HG02642 (cell line): ENCODE measurements around the gene CAMK1D.

ENCODE experiments used
- ATAC-seq: cut with Tn5 transposase; IDR thresholded peaks from one replicate; pipeline ENCODE4 v1.9.1; 2021; ENCODE audit warnings: mild to moderate bottlenecking; ENCODE audit not compliant: unreplicated experiment, poor library complexity

CAMK1D gene

GRCh38 chr10:12826800-12827372, 477.5 kb downstream of the CAMK1D start:
- no peak for ATAC-seq

GRCh38 chr10:12828736-12829135, 479.4 kb downstream of the CAMK1D start:
- no peak for ATAC-seq

GRCh38 chr10:12829831-12830390, 480.6 kb downstream of the CAMK1D start:
- no peak for ATAC-seq

- ATAC-seq = no peak
Measured at GRCh38 chr10:12832096-12832495, 482.7 kb downstream of the CAMK1D start.

GRCh38 chr10:12833451-12833850, 484.1 kb downstream of the CAMK1D start:
- ATAC-seq = no peak

- no peak for ATAC-seq
Measured at GRCh38 chr10:12834116-12834665, 484.8 kb downstream of the CAMK1D start.

GRCh38 chr10:12834721-12835120, 485.4 kb downstream of the CAMK1D start:
- no peak for ATAC-seq

GRCh38 chr10:12835709-12836108, 486.4 kb downstream of the CAMK1D start:
- ATAC-seq = no peak

- no peak for ATAC-seq
Measured at GRCh38 chr10:12838366-12838765, 489.0 kb downstream of the CAMK1D start.

GRCh38 chr10:12838995-12839927, 489.9 kb downstream of the CAMK1D start:
- ATAC-seq = no peak

- no peak for ATAC-seq
Measured at GRCh38 chr10:12839941-12840611, 490.7 kb downstream of the CAMK1D start.

GRCh38 chr10:12841426-12841825, 492.1 kb downstream of the CAMK1D start:
- no peak for ATAC-seq

- no peak for ATAC-seq
Measured at GRCh38 chr10:12841826-12842225, 492.5 kb downstream of the CAMK1D start.

- ATAC-seq = no peak
Measured at GRCh38 chr10:12842310-12842709, 493.0 kb downstream of the CAMK1D start.

- no peak for ATAC-seq
Measured at GRCh38 chr10:12843296-12843945, 494.1 kb downstream of the CAMK1D start.

- ATAC-seq = no peak
Measured at GRCh38 chr10:12844811-12845483, 495.6 kb downstream of the CAMK1D start.

GRCh38 chr10:12846718-12847117, 497.4 kb downstream of the CAMK1D start:
- no peak for ATAC-seq

- no peak for ATAC-seq
Measured at GRCh38 chr10:12847361-12847975, 498.1 kb downstream of the CAMK1D start.
